Subcutaneous abdominal adipose tissue (tissue), 5 donors: ENCODE results near the gene AGPAT1.

Experiments
- H3K27ac ChIP-seq: one replicate; pipeline ENCODE4 v1.7.0; 2013; ENCODE audit warnings: low read depth, mild to moderate bottlenecking, inconsistent platforms, low read length, moderate library complexity
- H3K27me3 ChIP-seq, 5 donors: one replicate each; pipeline ENCODE4 v1.7.0; 2013; ENCODE audit warnings: low read length in 5 of 5, inconsistent platforms in 1 of 5; ENCODE audit not compliant: control insufficient read depth in 5 of 5, insufficient read depth in 4 of 5
- H3K36me3 ChIP-seq, 5 donors: one replicate each; pipeline ENCODE4 v1.7.0; 2013; ENCODE audit warnings: low read length in 5 of 5; ENCODE audit not compliant: control insufficient read depth in 5 of 5, insufficient read depth in 5 of 5
- H3K4me1 ChIP-seq, 5 donors: one replicate each; pipeline ENCODE4 v1.7.0; 2013; ENCODE audit warnings: low read length in 5 of 5, mild to moderate bottlenecking in 3 of 5, moderate library complexity in 1 of 5; ENCODE audit not compliant: control insufficient read depth in 5 of 5, insufficient read depth in 5 of 5
- H3K4me3 ChIP-seq, 5 donors: one replicate each; pipeline ENCODE4 v1.7.0; 2013; ENCODE audit warnings: low read length in 5 of 5, low read depth in 1 of 5
- H3K9ac ChIP-seq, 5 donors: one replicate each; pipeline ENCODE4 v1.7.0; 2013; ENCODE audit warnings: low read length in 5 of 5, mild to moderate bottlenecking in 4 of 5, moderate library complexity in 3 of 5
- H3K9me3 ChIP-seq, 5 donors: one replicate each; pipeline ENCODE4 v1.7.0; 2013; ENCODE audit warnings: low read length in 5 of 5; ENCODE audit not compliant: control insufficient read depth in 5 of 5
- donor health status: healthy.
- donor health status: healthy.
- donor health status: healthy.
- donor health status: healthy.
- donor health status: healthy.

AGPAT1 gene

DNA sequence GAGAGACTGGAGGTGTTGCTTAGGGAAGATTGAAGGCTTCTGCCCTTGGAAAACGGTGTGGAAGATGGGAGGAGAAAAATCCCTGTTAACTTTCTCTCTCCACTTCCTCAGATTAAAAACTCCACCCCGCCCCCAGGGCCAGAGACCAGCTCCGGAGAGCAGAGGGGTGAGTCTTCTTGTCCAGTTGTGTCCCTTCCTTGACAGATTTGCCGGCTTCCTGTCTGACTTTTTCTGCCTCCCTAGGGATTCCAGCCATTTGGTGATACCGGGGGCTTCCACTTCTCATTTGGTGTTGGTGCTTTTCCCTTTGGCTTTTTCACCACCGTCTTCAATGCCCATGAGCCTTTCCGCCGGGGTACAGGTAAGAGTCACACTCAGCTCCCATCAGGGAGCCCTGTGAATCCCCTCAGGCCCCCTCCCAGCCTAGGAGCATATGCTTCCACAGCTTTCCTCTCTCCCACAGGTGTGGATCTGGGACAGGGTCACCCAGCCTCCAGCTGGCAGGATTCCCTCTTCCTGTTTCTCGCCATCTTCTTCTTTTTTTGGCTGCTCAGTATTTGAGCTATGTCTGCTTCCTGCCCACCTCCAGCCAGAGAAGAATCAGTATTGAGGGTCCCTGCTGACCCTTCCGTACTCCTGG lies 4.0 kb upstream of the AGPAT1 start:
- peak overlapping the region; percentile 93 for H3K27ac ChIP-seq
- peak overlapping the region in 1 of 5 donors; percentile 93 for H3K4me3 ChIP-seq
- no peaks in the 10 kb centered on the region for H3K9me3 ChIP-seq

DNA sequence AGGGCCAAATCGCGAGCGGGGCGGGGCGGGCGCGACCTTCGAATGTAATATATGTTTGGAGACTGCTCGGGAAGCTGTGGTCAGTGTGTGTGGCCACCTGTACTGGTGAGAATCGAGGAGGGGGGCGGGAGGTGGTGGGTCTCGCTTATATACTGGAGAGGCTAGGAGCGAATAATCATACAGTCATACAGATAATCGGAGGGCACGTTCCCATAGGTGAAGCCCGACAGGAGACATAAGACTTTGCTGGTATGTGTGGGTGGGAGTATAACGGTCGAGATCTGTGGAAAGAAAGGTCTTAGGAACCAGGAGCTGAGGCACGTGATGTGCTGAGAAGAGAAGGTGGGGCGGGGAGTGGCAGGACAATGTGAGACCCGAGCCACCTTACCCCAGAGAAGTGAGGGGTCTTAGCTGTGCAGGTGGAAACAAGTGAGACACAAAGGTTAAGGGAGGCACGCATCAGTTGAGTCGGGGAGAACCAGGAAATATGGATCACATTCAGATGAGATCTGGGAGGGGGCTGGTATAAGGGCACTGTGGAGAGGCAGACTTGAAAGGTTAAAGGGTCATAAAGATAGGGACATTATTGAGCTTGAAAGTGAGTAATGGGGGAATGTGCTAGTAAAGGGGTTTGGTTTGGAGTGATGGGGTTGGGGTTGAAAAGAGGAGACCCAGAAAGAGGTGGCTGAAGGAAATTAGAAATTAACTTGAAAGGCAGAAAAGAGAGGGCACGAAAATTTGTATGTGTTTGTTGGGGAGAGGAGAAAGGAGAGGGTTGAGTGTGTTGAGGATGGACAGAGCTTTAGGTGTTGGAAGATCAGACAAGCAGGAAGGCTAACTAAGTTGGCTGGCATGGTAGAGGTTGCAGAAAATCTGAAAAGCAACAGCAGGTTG lies 2.9 kb upstream of the AGPAT1 start:
- Histone ChIP-seq H3K27me3 (no peaks in the 10 kb centered on the region), H3K4me3 (peak overlapping the region; percentile 63 to 95 (median 85)), H3K4me1 (peaks cover 14 to 66% (median 52%) of the 10 kb centered on the region in 5 donors), H3K9me3 (no peaks in the 10 kb centered on the region), H3K36me3 (peaks cover 0 to 36% (median 27%) of the 10 kb centered on the region in 5 donors), H3K9ac (peak overlapping the region; percentile 66 to 87 (median 79)), H3K27ac (peak overlapping the region; percentile 93)

More for the DNA sequence above, 4.0 kb upstream of the AGPAT1 start:
- H3K9ac ChIP-seq: peak overlapping the region in 1 of 5 donors; percentile 20
- H3K27me3 ChIP-seq: no peaks in the 10 kb centered on the region
- H3K36me3 ChIP-seq: peaks cover 0 to 42% (median 28%) of the 10 kb centered on the region in 5 donors
- peaks cover 14 to 65% (median 51%) of the 10 kb centered on the region in 5 donors for H3K4me1 ChIP-seq

DNA sequence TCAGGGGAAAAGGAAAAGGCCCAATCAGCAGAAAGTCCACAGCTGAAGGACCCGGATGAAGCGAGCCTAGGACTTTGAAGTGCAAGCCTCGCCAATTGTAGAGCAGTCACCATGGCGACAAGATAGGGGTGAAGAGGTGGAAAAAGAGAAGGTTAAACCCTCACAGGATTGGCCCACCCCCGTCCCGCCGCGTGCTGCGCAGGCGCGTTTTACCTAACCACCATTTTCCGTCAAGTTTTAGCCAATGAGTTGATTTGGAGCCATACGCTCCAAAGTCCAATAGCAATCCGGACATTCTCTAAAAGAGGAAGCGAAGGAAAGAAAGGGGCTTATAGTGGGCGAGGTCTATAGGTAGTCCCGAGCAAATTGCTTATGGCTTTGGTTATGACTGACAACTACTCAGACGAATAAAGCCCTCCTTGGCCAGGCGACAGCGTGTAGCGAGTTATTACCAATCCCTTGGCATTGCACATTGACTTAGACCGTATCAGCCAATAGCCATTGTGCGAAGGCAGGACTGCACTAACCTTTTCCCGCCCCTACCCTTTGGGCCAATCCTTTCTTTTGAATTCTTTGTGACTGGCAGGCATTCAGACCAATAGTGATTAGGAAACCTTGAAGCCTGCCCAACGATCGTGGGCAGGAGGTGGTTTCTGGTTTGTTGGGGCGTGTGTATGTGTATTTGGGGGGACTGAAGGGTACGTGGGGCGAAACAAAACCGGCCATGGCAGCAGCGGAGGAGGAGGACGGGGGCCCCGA lies 2.1 kb upstream of the AGPAT1 start, which contains the start of gene RNF5:
Gene RNF5 (plus strand): TSS at position 618 of the 759 bp plus-strand sequence. CDS start 107 bp downstream, at position 725.
- Histone ChIP-seq H3K9me3 (no peaks in the 10 kb centered on the region), H3K27ac (peak within 1 kb of the TSS; percentile 93), H3K36me3 (peaks cover 0 to 28% (median 19%) of the 10 kb centered on the region in 5 donors), H3K9ac (peak within 1 kb of the TSS; percentile 66 to 87 (median 79)), H3K27me3 (no peaks in the 10 kb centered on the region), H3K4me1 (peaks cover 14 to 60% (median 46%) of the 10 kb centered on the region in 5 donors), H3K4me3 (peak within 1 kb of the TSS; percentile 63 to 95 (median 85))

DNA sequence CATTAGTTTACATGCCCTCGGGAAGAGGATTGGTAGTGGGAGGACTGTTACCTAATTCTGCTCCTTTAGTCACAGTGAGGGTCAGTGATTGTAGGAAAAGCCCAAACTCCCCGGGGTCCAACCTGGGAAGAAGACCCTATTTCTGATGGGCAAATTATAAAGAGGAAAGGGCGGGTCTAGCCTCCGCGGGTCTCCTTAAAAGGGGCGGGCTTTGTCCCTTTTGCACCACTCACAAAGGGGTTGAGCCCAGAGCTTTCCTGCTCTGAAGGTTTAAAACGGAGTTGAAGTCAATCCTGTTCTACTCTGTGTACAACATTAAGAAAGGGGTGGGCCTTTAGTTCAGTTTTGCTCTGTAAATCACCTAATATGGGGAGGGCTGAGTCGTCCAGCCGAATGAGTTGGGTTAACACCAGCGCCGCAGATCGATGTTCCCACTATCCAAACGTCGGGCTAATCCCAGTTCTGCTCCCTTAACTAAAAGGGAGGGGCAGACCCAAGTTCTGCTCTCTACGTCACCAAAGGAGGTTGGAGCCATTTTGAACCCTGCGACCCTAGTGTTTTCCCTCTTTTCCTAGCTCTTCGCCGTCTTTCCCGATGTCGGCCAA lies 1.4 kb upstream of the AGPAT1 start:
- Histone ChIP-seq H3K27ac (peak overlapping the region; percentile 93), H3K4me1 (peaks cover 14 to 59% (median 46%) of the 10 kb centered on the region in 5 donors), H3K9ac (peak overlapping the region; percentile 56 to 74 (median 63)), H3K4me3 (peak overlapping the region; percentile 63 to 93 (median 78)), H3K27me3 (no peaks in the 10 kb centered on the region), H3K36me3 (peaks cover 0 to 21% (median 12%) of the 10 kb centered on the region in 5 donors), H3K9me3 (no peaks in the 10 kb centered on the region)

DNA sequence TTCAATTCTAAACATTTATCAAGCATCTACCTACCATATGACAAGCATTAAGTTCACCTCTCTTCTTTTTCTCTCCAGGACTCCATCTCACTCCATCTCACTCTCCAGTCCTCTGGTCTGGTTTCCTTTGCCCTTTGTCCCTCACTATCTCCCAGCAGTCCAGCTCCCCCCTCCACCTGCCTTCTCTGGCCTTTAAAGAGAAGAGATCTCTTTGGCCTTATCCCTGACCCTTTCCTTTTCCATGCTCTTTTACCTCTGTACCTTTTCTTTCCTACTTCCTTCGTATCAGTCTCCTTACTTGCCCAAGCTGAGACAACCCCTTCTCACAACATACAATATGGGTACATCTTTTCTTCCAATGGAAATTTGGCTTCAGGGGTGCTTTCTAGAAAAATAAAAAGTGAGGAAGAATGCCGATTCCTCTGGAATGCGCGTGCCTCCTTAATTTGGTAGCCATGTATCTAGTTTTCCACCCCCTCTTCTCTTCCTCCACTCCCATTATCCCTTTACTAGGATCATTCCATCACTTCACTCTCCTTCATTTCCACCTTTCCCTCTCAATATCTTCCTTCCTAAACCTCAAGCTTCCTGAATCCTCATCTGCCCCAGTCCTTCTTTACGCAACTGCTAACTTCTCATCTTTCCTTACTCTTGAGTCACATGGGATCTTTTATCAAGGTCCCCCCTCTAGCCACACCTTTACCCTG lies 745 bp upstream of the AGPAT1 start:
- no peaks in the 10 kb centered on the region for H3K27me3 ChIP-seq
- peaks cover 14 to 59% (median 46%) of the 10 kb centered on the region in 5 donors for H3K4me1 ChIP-seq
- peak overlapping the region; percentile 93 for H3K27ac ChIP-seq
- peaks cover 0 to 16% (median 11%) of the 10 kb centered on the region in 5 donors for H3K36me3 ChIP-seq
- H3K4me3 ChIP-seq: peak overlapping the region; percentile 65 to 93 (median 81)
- H3K9ac ChIP-seq: peak overlapping the region; percentile 11 to 70 (median 57)
- H3K9me3 ChIP-seq: no peaks in the 10 kb centered on the region

DNA sequence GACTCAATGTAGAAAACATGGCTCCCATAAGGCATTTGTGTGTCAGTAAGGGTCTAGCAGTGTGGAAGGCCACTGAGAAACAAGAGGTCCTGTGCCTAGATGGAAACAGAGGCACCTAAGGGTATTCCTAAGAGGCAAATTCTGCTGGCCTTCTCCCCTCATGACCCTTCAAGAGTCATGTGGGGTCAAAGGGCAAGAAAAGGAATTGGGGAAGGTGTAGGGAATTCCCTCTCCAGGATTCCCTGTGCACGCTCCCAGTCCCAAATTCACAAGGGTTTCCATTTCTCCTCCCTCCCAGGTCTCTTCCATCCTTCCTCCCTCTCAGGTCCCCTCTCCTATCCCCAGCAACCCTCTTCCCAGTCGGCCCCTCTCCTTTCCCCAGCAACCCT lies 568 bp downstream of the AGPAT1 start:
- Histone ChIP-seq H3K9ac (peak overlapping the region; percentile 32 to 97 (median 88)), H3K27me3 (no peaks in the 10 kb centered on the region), H3K27ac (peak overlapping the region; percentile 93), H3K36me3 (peaks cover 0 to 17% (median 11%) of the 10 kb centered on the region in 5 donors), H3K9me3 (no peaks in the 10 kb centered on the region), H3K4me1 (peaks cover 14 to 59% (median 46%) of the 10 kb centered on the region in 5 donors), H3K4me3 (peak overlapping the region; percentile 76 to 93 (median 85))

DNA sequence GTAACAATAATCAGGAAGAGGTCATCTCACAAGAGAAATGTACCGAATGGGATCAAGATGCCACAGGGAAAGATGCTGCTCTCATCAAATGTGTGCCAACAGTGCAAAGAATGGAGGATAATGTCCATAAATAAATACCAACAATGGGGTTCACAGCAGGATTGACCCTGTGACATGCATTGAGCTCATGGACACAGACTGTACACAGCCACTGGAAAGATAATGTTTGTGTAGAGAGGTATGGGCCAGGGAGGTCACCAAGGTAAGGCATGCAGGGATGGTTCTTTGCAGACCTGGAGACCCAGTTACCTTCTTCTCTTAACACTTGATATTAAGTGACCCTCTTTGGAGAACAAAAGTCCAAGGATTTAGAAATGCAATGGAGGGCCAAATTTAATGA lies 1.5 kb downstream of the AGPAT1 start:
- no peaks in the 10 kb centered on the region for H3K27me3 ChIP-seq
- no peak overlapping the region for H3K27ac ChIP-seq
- no peaks in the 10 kb centered on the region for H3K9me3 ChIP-seq
- peaks cover 0 to 20% (median 17%) of the 10 kb centered on the region in 5 donors for H3K36me3 ChIP-seq
- peaks cover 14 to 51% (median 38%) of the 10 kb centered on the region in 5 donors for H3K4me1 ChIP-seq
- no peak overlapping the region for H3K9ac ChIP-seq
- no peak overlapping the region for H3K4me3 ChIP-seq

DNA sequence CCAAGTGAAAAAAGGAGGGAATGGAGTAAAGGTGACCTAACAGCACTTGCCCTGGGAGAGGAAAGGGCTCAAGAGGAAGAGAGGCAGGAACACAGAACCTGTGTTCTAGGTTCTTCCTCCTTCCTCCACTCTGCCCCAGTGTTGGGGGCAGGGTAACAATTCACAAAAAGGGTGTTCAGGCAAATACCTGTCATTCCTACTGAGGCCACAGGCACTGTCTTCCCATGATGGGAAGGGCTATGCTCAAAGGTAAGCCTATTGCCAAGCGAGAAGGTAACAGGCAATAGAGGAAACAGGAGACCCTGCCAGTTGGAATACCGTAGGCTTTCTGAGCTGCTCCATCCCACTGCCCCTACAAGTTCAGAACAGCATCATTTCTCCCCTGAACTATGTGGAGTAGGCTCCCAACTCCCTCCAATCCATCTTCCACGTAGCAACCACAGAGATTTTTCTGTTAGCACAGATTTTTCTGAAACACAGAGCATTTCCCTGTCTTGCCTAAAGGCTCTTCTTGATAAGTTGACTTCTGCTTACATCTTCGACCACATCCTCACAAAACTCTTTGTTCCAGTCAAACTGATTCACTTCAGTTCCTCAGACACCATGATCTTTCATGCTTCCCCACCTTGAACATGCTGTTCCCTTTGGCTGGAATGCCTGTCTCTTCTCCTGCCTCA lies 2.7 kb downstream of the AGPAT1 start:
- H3K36me3 ChIP-seq: peaks cover 0 to 32% (median 30%) of the 10 kb centered on the region in 5 donors
- H3K4me1 ChIP-seq: peaks cover 13 to 40% (median 29%) of the 10 kb centered on the region in 5 donors
- H3K27ac ChIP-seq: no peak overlapping the region
- no peaks in the 10 kb centered on the region for H3K9me3 ChIP-seq
- peak overlapping the region in 3 of 5 donors; percentile 12 to 33 (median 25) for H3K9ac ChIP-seq
- H3K27me3 ChIP-seq: no peaks in the 10 kb centered on the region
- H3K4me3 ChIP-seq: no peak overlapping the region
